Smooth muscle cell (in vitro differentiated cells): Measurements from ENCODE around the gene NFATC2. TPM values are rescaled to one million over a fixed set of nuclear protein-coding genes. Genes with fewer than 3 reads are reported as not detected.

Source experiments
- DNase-seq: peaks from one replicate; lab custom pipeline; 2025; ENCODE audit not compliant: unreplicated experiment; lab: John Stamatoyannopoulos, UW
- H2AFZ ChIP-seq: fragments of 200-600 bp; sonication (generic); 2 replicates; pipeline ENCODE4 v1.6.0; 2016; ENCODE audit warnings: antibody characterized with exemption, low read depth, mild to moderate bottlenecking
- H3F3A ChIP-seq: fragments of 200-600 bp; sonication (generic); 2 replicates; pipeline ENCODE4 v1.6.0; 2017; ENCODE audit warnings: antibody characterized with exemption, low read depth
- H3K27ac ChIP-seq: fragments of 200-600 bp; sonication (generic); 2 replicates; pipeline ENCODE4 v1.5.1; 2016; ENCODE audit warnings: low read depth, mild to moderate bottlenecking
- H3K27me3 ChIP-seq: fragments of 200-600 bp; sonication (generic); 2 replicates; pipeline ENCODE4 v1.6.1; 2016; ENCODE audit warnings: low read depth, mild to moderate bottlenecking
- H3K36me3 ChIP-seq: fragments of 200-600 bp; sonication (generic); 2 replicates; pipeline ENCODE4 v1.5.1; 2016; ENCODE audit warnings: low read depth
- H3K4me1 ChIP-seq: fragments of 200-600 bp; sonication (generic); 2 replicates; pipeline ENCODE4 v1.5.1; 2016; ENCODE audit warnings: low read depth
- H3K4me2 ChIP-seq: fragments of 200-600 bp; sonication (generic); 2 replicates; pipeline ENCODE4 v1.6.0; 2016; ENCODE audit warnings: mild to moderate bottlenecking
- H3K4me3 ChIP-seq: fragments of 200-600 bp; sonication (generic); 2 replicates; pipeline ENCODE4 v1.5.1; 2016; ENCODE audit warnings: mild to moderate bottlenecking
- H3K79me2 ChIP-seq: fragments of 200-600 bp; sonication (generic); 2 replicates; pipeline ENCODE4 v1.6.0; 2016; ENCODE audit warnings: low read depth, mild to moderate bottlenecking
- H3K9ac ChIP-seq: fragments of 200-600 bp; sonication (generic); 2 replicates; pipeline ENCODE4 v1.6.0; 2016; ENCODE audit warnings: low read depth
- H3K9me3 ChIP-seq: fragments of 200-600 bp; sonication (generic); replicated peaks from 2 replicates; pipeline ENCODE4 v1.5.1; 2016; ENCODE audit warnings: low read depth
- H4K20me1 ChIP-seq: fragments of 200-600 bp; sonication (generic); 2 replicates; pipeline ENCODE4 v1.6.0; 2016; ENCODE audit warnings: low read depth
- CTCF ChIP-seq: fragments of 200-600 bp; sonication (generic); IDR thresholded peaks from 2 replicates; pipeline ENCODE4 v1.5.1; 2017; ENCODE audit warnings: borderline replicate concordance, mild to moderate bottlenecking, antibody characterized with exemption; ENCODE audit not compliant: insufficient read depth, poor library complexity, severe bottlenecking
- WGBS: methylation state at CpG from one replicate; pipeline ENCODE4 v1.1.7; 2016; ENCODE audit warnings: low lambda C conversion rate; 5-methylcytosine and 5-hydroxymethylcytosine counted together
- polyA plus RNA-seq: library from polyadenylated mRNA; unstranded; fragments of >200 nt; fragmentation: Nextera tagmentation; extraction: Ambion mirVana; gene quantifications from 2 replicates; pipeline ENCODE4 v1.2.1, GENCODE V29; 2016
- total RNA-seq: library from RNA; depleted of rRNA; stranded (reverse); fragments of >200 nt; gene quantifications from 2 replicates; pipeline ENCODE4 v1.2.3, GENCODE V29; 2014

NFATC2 gene
- total and polyA plus RNA-seq, 2 experiments from 2014 or later: 5.8 to 8.4 TPM

GRCh38 chr20:51398083-51398482 lies 144.4 kb downstream of the NFATC2 start:
- Histone ChIP-seq H3K9ac (no peak overlapping the region), H3K36me3 (no peaks in the 10 kb centered on the region), H3K4me1 (peaks cover 15% of the 10 kb centered on the region), H3K9me3 (no peaks in the 10 kb centered on the region), H3K27me3 (no peaks in the 10 kb centered on the region), H3K79me2 (no peaks in the 10 kb centered on the region), H3K4me2 (no peak overlapping the region), H3K4me3 (no peak overlapping the region), H3K27ac (no peak overlapping the region), H2AFZ (no peak overlapping the region), H4K20me1 (no peaks in the 10 kb centered on the region), H3F3A (peaks cover 11% of the 10 kb centered on the region)
- TF ChIP-seq CTCF: no peak
- 92% methylated on average over 10 of the region's 10 CpGs for WGBS
- DNase-seq: no peak

GRCh38 chr20:51397137-51397536 lies 145.4 kb downstream of the NFATC2 start:
- Histone ChIP-seq H3K4me1 (peaks cover 8% of the 10 kb centered on the region), H3K4me3 (no peak overlapping the region), H3K27me3 (no peaks in the 10 kb centered on the region), H3K79me2 (no peaks in the 10 kb centered on the region), H3K36me3 (no peaks in the 10 kb centered on the region), H3K9me3 (no peaks in the 10 kb centered on the region), H3K4me2 (no peak overlapping the region), H4K20me1 (no peaks in the 10 kb centered on the region), H3K9ac (no peak overlapping the region), H3F3A (peaks cover 2% of the 10 kb centered on the region), H2AFZ (no peak overlapping the region), H3K27ac (no peak overlapping the region)
- TF ChIP-seq CTCF: no peak
- 92% methylated on average over 6 of the region's 6 CpGs for WGBS
- no peak for DNase-seq

- 91% methylated on average over 7 of the region's 7 CpGs for WGBS
- H3K79me2 ChIP-seq: no peaks in the 10 kb centered on the region
- TF ChIP-seq CTCF: no peak
- no peak overlapping the region for H3K4me2 ChIP-seq
- no peak overlapping the region for H3K9ac ChIP-seq
- no peaks in the 10 kb centered on the region for H3K9me3 ChIP-seq
- H3K36me3 ChIP-seq: no peaks in the 10 kb centered on the region
- no peak overlapping the region for H3K27ac ChIP-seq
- no peak overlapping the region for H3K4me3 ChIP-seq
- DNase-seq: no peak
- H3K4me1 ChIP-seq: peaks cover 7% of the 10 kb centered on the region
- no peaks in the 10 kb centered on the region for H3K27me3 ChIP-seq
- no peaks in the 10 kb centered on the region for H4K20me1 ChIP-seq
- H3F3A ChIP-seq: no peaks in the 10 kb centered on the region
- H2AFZ ChIP-seq: no peak overlapping the region
Measured at GRCh38 chr20:51396365-51396909, 146.1 kb downstream of the NFATC2 start.

GRCh38 chr20:51394706-51395105 lies 147.8 kb downstream of the NFATC2 start:
- H3K9ac ChIP-seq: no peak overlapping the region
- peaks cover 7% of the 10 kb centered on the region for H3K4me1 ChIP-seq
- DNase-seq: no peak
- H3K4me3 ChIP-seq: no peak overlapping the region
- H3K9me3 ChIP-seq: no peaks in the 10 kb centered on the region
- no peak overlapping the region for H2AFZ ChIP-seq
- no peaks in the 10 kb centered on the region for H4K20me1 ChIP-seq
- 97% methylated on average over 6 of the region's 6 CpGs for WGBS
- no peak for TF ChIP-seq CTCF
- H3K4me2 ChIP-seq: no peak overlapping the region
- H3F3A ChIP-seq: no peaks in the 10 kb centered on the region
- H3K79me2 ChIP-seq: no peaks in the 10 kb centered on the region
- no peak overlapping the region for H3K27ac ChIP-seq
- H3K27me3 ChIP-seq: no peaks in the 10 kb centered on the region
- H3K36me3 ChIP-seq: no peaks in the 10 kb centered on the region
